Astrocyte of the cerebellum (primary cell): ENCODE results near the gene CCDC188.

ENCODE experiments used
- DNase-seq: peaks from one replicate; pipeline ENCODE4 v3.0.0-alpha.2; 2011; ENCODE audit warnings: low read depth
- H3K4me3 ChIP-seq: 2 replicates; pipeline ENCODE4 v1.5.1; 2011; ENCODE audit warnings: mild to moderate bottlenecking, low read depth, low read length, moderate library complexity
- in situ Hi-C: cut with HindIII; loops from 2 replicates; pipeline ENCODE4 v1.10.0; 2017; ENCODE audit warnings: low sequenced_read_pairs
- TF ChIP-seq, protein P1 (sequence below): IDR thresholded peaks from 2 replicates; pipeline ENCODE4 v1.5.1; 2012; ENCODE audit warnings: low read length, low read depth, moderate library complexity, mild to moderate bottlenecking; ENCODE audit errors: missing control alignments

The CCDC188 gene

DNA sequence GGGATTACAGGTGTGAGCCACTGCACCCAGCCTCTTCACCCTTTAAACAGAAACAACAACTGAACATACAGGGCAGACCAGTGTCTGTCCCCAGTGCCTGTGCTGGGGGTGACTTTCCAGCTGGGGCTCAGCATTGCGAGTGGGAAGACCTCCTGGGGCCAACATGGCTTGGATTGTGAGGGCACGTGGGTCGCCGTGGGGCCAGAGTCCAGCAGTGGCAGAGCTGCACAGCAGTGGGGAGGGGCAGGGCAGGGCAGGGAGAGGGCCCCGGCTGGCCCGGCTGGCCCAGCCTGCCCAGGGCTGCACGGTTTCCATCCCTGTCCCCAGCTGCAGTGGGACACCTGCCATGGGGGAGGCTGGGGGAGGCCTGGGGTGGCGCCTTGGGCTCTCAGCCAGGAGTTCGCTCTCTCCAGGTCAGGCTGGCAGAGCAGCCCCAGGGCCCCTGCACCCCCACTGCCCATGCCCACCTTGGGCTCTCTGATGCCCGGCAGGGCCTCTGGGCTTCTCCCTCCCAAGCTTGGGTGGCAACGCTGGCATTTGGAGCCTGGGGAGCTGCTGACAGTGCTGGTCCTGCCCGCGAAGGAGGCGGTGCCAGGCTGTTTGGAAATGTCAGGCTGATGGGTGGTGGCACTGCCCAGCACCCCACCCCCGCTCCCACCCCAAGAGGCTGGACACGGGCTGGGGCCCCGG is 30.5 kb upstream of the CCDC188 start:
- in situ Hi-C loops = no loop called here
- DNase-seq = no peak
- no peak overlapping the region for H3K4me3 ChIP-seq
- TF ChIP-seq, protein P1, sequence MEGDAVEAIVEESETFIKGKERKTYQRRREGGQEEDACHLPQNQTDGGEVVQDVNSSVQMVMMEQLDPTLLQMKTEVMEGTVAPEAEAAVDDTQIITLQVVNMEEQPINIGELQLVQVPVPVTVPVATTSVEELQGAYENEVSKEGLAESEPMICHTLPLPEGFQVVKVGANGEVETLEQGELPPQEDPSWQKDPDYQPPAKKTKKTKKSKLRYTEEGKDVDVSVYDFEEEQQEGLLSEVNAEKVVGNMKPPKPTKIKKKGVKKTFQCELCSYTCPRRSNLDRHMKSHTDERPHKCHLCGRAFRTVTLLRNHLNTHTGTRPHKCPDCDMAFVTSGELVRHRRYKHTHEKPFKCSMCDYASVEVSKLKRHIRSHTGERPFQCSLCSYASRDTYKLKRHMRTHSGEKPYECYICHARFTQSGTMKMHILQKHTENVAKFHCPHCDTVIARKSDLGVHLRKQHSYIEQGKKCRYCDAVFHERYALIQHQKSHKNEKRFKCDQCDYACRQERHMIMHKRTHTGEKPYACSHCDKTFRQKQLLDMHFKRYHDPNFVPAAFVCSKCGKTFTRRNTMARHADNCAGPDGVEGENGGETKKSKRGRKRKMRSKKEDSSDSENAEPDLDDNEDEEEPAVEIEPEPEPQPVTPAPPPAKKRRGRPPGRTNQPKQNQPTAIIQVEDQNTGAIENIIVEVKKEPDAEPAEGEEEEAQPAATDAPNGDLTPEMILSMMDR = no peak

DNA sequence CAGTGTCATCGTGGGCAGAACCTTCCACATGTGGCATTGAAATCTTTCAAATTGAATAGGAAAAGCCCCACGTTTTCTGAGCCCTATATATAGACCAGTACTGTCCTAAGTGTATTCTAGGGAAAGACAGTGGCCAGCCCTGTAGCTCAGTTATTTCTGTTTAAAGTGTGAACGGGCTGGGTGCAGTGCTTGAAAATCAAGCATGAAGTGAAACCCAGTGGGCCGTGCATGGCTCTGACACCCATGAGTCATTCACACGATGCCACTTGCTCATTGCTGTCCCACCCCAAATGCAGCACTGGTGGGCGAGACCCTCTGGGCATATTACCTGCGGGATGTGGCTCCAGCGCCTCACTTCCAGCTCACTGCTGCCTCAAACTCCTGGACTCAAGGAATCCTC is 29.8 kb upstream of the CCDC188 start:
- TF ChIP-seq, protein P1 = no peak
- no peak for DNase-seq
- H3K4me3 ChIP-seq = no peak overlapping the region
- in situ Hi-C loops = no loop called here

DNA sequence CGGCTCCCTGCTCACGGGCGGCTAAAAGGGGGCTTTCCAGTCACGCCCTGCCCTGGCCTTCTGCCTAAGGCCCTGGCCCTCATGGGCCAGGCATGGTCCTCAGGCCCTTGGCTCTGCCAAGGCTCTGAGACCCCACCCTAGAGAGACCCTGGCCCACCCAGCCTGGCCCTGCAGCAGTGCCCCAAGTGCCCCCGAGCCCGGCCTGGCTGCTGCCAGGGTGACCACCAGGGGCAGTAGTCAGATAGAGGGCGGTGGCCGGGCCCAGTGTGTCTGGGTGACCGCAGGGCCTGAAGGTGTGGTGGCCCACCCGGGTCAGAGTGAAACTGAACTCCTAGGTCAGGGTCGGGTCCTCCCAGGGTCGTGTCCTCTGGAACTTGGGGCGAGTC is 29.4 kb upstream of the CCDC188 start:
- TF ChIP-seq, protein P1 = peak; percentile 40
- in situ Hi-C loops = no loop called here
- H3K4me3 ChIP-seq = no peak overlapping the region
- no peak for DNase-seq

DNA sequence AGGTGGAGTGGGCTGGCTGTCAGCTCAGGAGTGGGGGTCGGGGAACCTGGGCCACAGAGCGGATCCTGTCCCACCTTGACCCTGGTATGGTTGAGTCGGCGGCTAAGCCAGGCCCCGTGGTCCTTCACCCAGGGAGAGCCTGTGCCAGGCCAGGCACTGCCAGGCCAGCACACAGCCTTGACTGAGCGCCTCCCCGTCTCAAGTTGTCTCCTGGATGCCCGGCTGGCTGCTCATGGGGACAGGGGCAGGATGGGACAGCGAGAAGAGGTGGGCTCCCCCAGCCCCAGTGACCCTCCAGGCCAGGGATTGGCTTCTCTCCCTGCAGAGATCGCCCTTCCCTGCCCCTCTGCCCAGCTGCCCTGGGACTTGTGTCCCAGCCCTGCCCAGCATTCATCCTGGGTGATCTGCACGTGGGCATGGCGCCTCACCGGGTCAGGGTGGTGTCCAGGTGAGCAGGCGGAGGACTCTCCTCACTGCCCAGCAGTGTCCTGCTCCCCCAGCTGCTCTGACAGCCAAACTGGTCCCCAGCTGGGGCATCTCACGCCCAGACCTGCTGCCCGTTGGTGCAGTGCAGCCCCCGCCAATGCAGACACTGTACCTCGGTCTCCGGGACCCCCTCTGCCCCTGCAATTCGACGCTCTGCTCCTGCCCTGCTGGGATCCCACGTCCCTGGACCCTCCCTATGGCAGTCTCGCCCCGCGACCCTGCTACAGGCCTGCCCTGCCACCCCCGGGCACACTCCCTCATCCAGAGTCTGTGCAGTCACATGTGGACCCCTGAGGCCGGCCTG is 28.8 kb upstream of the CCDC188 start:
- no peak overlapping the region for H3K4me3 ChIP-seq
- DNase-seq = no peak
- TF ChIP-seq, protein P1 = no peak
- in situ Hi-C loops = no loop called here

DNA sequence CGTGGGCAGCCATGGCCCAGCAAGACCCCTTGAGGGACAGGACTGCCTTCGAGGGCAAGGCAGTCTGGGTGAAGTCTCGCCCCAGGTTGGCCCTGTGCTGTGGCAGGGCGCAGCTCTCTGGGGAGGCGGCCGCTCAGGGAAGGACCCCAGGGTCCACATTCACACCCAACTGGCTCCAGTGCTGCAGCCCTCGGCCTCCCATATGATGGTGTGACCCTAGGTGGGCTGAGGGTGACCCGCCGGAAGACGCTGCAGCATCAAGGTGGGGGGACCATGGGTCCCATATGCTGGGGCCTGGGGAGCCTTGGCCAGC is 28.0 kb upstream of the CCDC188 start:
- in situ Hi-C loops = no loop called here
- TF ChIP-seq, protein P1 = no peak
- DNase-seq = no peak
- no peak overlapping the region for H3K4me3 ChIP-seq

DNA sequence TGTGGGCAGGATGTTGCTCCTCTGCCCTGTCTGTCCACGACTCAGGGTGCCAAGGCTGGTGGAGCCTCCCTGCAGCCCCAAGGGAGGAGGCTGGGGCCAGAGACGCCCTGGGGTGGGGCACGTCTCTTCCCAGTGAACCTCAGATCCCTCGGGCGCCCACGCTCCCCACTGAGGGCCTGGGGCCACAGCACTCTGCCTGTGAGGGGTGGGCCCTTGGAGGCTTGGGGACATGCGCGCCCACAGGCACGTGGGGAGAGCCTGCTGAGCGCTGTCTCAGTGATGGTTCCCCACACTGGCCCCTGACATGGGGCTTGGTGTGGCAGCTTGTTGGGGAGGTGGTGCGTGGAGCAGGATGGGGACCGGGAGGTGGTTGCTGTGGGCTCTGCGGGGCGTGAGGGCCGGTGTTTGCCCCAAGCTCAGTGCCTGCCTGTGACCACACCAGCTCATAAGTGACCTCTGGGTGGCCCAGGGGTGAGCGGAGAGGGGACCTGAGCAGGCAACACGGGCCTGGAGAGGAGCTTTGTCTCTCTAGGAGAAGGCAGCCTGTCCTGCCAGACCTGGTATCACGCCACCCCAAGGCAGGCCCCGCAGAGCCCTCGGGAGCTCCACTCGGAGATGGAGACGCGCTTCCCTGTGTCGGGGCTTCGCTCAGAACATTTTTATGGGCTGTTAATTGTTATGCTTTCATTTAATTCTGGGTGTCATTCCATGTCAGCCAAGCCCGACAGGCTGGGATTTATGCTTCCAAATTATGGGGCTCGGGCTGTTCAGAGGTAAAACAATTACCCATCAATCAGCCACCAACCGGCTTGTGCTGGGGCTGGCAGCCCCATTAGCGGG is 27.4 kb upstream of the CCDC188 start:
- TF ChIP-seq, protein P1 = no peak
- in situ Hi-C loops = no loop called here
- no peak for DNase-seq
- no peak overlapping the region for H3K4me3 ChIP-seq
